Cerebellar nuclear complex (tissue), 1 donor: ENCODE measurements around the gene TXN.
"Not testable (repeated sequence)": the region's sequence is repeated elsewhere in the genome, so short reads cannot be mapped to it uniquely, and the experiment has no call there.

ENCODE experiments used
- DNase-seq, 2 experiments: peaks; one replicate each; lab custom pipeline; 2025; lab: John Stamatoyannopoulos, UW

The TXN gene

GRCh38 chr9:110208031-110208430 is 48.3 kb downstream of the TXN start, which contains the start of gene C9orf152:
Gene C9orf152, minus strand, starts transcription at chr9:110208159. Its CDS starts 580 bp downstream, at chr9:110207579.
- DNase-seq, result no peak

GRCh38 chr9:110207071-110207641 is 49.2 kb downstream of the TXN start:
- no peak for DNase-seq

GRCh38 chr9:110206389-110206788 is 49.9 kb downstream of the TXN start:
- DNase-seq, result no peak

GRCh38 chr9:110205612-110206011 is 50.7 kb downstream of the TXN start:
- DNase-seq, result not testable (repeated sequence)

GRCh38 chr9:110202232-110202631 is 54.1 kb downstream of the TXN start:
- DNase-seq, result no peak

GRCh38 chr9:110199643-110200042 is 56.7 kb downstream of the TXN start:
- DNase-seq, result no peak

- DNase-seq, result no peak
Observed at GRCh38 chr9:110198357-110198756, 58.0 kb downstream of the TXN start.

GRCh38 chr9:110197330-110198187 is 58.7 kb downstream of the TXN start:
- DNase-seq, result no peak

GRCh38 chr9:110196084-110196499 is 60.2 kb downstream of the TXN start:
- DNase-seq, result not testable (repeated sequence)
